HAP-1 (cell line): ENCODE measurements around the gene PLS1.
"Not testable (repeated sequence)": the region's sequence is repeated elsewhere in the genome, so short reads cannot be mapped to it uniquely, and the experiment has no call there.

ENCODE experiments used
- DNase-seq, 2 experiments: peaks; one replicate each; pipeline ENCODE4 v3.0.0-alpha.2; 2016 to 2020; ENCODE audit warnings: low spot score in 2 of 2
- H3K27me3 ChIP-seq: fragments of 250-450 bp; sonication (Bioruptor Pico); 2 replicates; pipeline ENCODE4 v1.5.1; 2020; ENCODE audit warnings: low read depth, mild to moderate bottlenecking, moderate library complexity
- H3K36me3 ChIP-seq: fragments of 250-450 bp; sonication (Bioruptor Pico); replicated peaks from 2 replicates; pipeline ENCODE4 v1.5.1; 2020; ENCODE audit warnings: mild to moderate bottlenecking
- H3K4me1 ChIP-seq: fragments of 250-450 bp; sonication (Bioruptor Pico); 2 replicates; pipeline ENCODE4 v1.5.1; 2020; ENCODE audit warnings: mild to moderate bottlenecking
- H3K4me3 ChIP-seq: fragments of 250-450 bp; sonication (Bioruptor Pico); 2 replicates; pipeline ENCODE4 v1.5.1; 2020; ENCODE audit warnings: mild to moderate bottlenecking, moderate library complexity
- H3K9me3 ChIP-seq: fragments of 250-450 bp; sonication (Bioruptor Pico); 2 replicates; pipeline ENCODE4 v1.5.1; 2020; ENCODE audit warnings: mild to moderate bottlenecking, moderate library complexity
- in situ Hi-C: fragments of 300-500 bp; cut with MboI; formaldehyde crosslinking; loops from 3 replicates; pipeline ENCODE4 v1.14.3; 2020; ENCODE audit warnings: low sequenced_read_pairs, inconsistent platforms, mixed read lengths

PLS1 gene

GRCh38 chr3:142578329-142579223 lies 17.6 kb upstream of the PLS1 start, which contains the start of gene ATR:
ATR (minus strand) TSS chr3:142578733; CDS start chr3:142578704, 29 bp downstream.
- H3K27me3 ChIP-seq = peaks cover 7% of the 10 kb centered on the region; the same call in 1 of the 2 replicates
- in situ Hi-C loops = no loop called here
- H3K4me1 ChIP-seq = peaks cover 26% of the 10 kb centered on the region
- no peaks in the 10 kb centered on the region for H3K9me3 ChIP-seq
- peak; percentile 90 to 98 for DNase-seq
- no peaks in the 10 kb centered on the region for H3K36me3 ChIP-seq
- peak within 1 kb of the TSS; percentile 81 for H3K4me3 ChIP-seq

GRCh38 chr3:142580061-142580423 lies 16.2 kb upstream of the PLS1 start:
- Histone ChIP-seq H3K4me1 (peaks cover 26% of the 10 kb centered on the region), H3K27me3 (peaks cover 7% of the 10 kb centered on the region; the same call in 1 of the 2 replicates), H3K36me3 (no peaks in the 10 kb centered on the region), H3K9me3 (no peaks in the 10 kb centered on the region), H3K4me3 (no peak overlapping the region)
- in situ Hi-C loops = no loop called here
- no peak for DNase-seq

- DNase-seq, H3K9me3 ChIP-seq, in situ Hi-C loops, H3K4me3 ChIP-seq, H3K27me3 ChIP-seq, H3K36me3 ChIP-seq: not testable (repeated sequence)
- peaks cover 20% of the 10 kb centered on the region for H3K4me1 ChIP-seq
Measured at GRCh38 chr3:142581070-142581469, 15.1 kb upstream of the PLS1 start.

GRCh38 chr3:142586803-142587406 lies 9.3 kb upstream of the PLS1 start:
- in situ Hi-C loops = loop anchor here (5.0 kb wide), 1 partner anchor 405 kb away; no protein-coding TSS in a partner anchor
- no peaks in the 10 kb centered on the region for H3K4me1 ChIP-seq
- H3K27me3 ChIP-seq = peaks cover 10% of the 10 kb centered on the region
- no peaks in the 10 kb centered on the region for H3K9me3 ChIP-seq
- no peak overlapping the region for H3K4me3 ChIP-seq
- H3K36me3 ChIP-seq = no peaks in the 10 kb centered on the region
- DNase-seq = peak; percentile 65 to 75

- H3K4me1 ChIP-seq = no peaks in the 10 kb centered on the region
- no peaks in the 10 kb centered on the region for H3K9me3 ChIP-seq
- no peaks in the 10 kb centered on the region for H3K36me3 ChIP-seq
- in situ Hi-C loops = loop anchor here (5.0 kb wide), 1 partner anchor 404 kb away; no protein-coding TSS in a partner anchor
- no peak overlapping the region for H3K4me3 ChIP-seq
- peaks cover 3% of the 10 kb centered on the region for H3K27me3 ChIP-seq
- no peak for DNase-seq
Measured at GRCh38 chr3:142588703-142589102, 7.5 kb upstream of the PLS1 start.

GRCh38 chr3:142592268-142592667 lies 3.9 kb upstream of the PLS1 start:
- DNase-seq, H3K4me3 ChIP-seq, H3K9me3 ChIP-seq, H3K36me3 ChIP-seq, H3K27me3 ChIP-seq, in situ Hi-C loops: not testable (repeated sequence)
- H3K4me1 ChIP-seq = peaks cover 12% of the 10 kb centered on the region

- in situ Hi-C loops = no loop called here
- Histone ChIP-seq H3K4me1 (peaks cover 15% of the 10 kb centered on the region), H3K36me3 (no peaks in the 10 kb centered on the region), H3K27me3 (no peaks in the 10 kb centered on the region), H3K4me3 (no peak overlapping the region), H3K9me3 (no peaks in the 10 kb centered on the region)
- no peak for DNase-seq
Measured at GRCh38 chr3:142595141-142595540, 1.1 kb upstream of the PLS1 start.

GRCh38 chr3:142595581-142595950 lies 627 bp upstream of the PLS1 start:
- H3K4me3 ChIP-seq = peak overlapping the region; percentile 79
- in situ Hi-C loops = no loop called here
- no peaks in the 10 kb centered on the region for H3K27me3 ChIP-seq
- H3K4me1 ChIP-seq = peaks cover 15% of the 10 kb centered on the region
- no peaks in the 10 kb centered on the region for H3K36me3 ChIP-seq
- H3K9me3 ChIP-seq = no peaks in the 10 kb centered on the region
- DNase-seq = peak; percentile 4 to 29

- Histone ChIP-seq H3K9me3 (no peaks in the 10 kb centered on the region), H3K36me3 (no peaks in the 10 kb centered on the region), H3K4me3 (peak overlapping the region; percentile 79), H3K4me1 (peaks cover 15% of the 10 kb centered on the region), H3K27me3 (no peaks in the 10 kb centered on the region)
- in situ Hi-C loops = no loop called here
- DNase-seq = no peak
Measured at GRCh38 chr3:142596726-142597088, 514 bp downstream of the PLS1 start.

- DNase-seq = no peak
- H3K36me3 ChIP-seq = no peaks in the 10 kb centered on the region
- H3K9me3 ChIP-seq = no peaks in the 10 kb centered on the region
- H3K4me1 ChIP-seq = peaks cover 15% of the 10 kb centered on the region
- H3K27me3 ChIP-seq = no peaks in the 10 kb centered on the region
- in situ Hi-C loops = no loop called here
- no peak overlapping the region for H3K4me3 ChIP-seq
Measured at GRCh38 chr3:142597906-142598305, 1.7 kb downstream of the PLS1 start.

GRCh38 chr3:142601713-142602112 lies 5.5 kb downstream of the PLS1 start:
- Histone ChIP-seq H3K27me3 (no peaks in the 10 kb centered on the region), H3K4me1 (peaks cover 7% of the 10 kb centered on the region), H3K36me3 (no peaks in the 10 kb centered on the region), H3K9me3 (no peaks in the 10 kb centered on the region), H3K4me3 (no peak overlapping the region)
- DNase-seq = no peak
- in situ Hi-C loops = no loop called here

- Histone ChIP-seq H3K36me3 (no peaks in the 10 kb centered on the region), H3K4me1 (no peaks in the 10 kb centered on the region), H3K9me3 (no peaks in the 10 kb centered on the region), H3K27me3 (no peaks in the 10 kb centered on the region), H3K4me3 (no peak overlapping the region)
- no peak for DNase-seq
- in situ Hi-C loops = no loop called here
Measured at GRCh38 chr3:142602619-142603385, 6.6 kb downstream of the PLS1 start.

- H3K4me1 ChIP-seq, H3K36me3 ChIP-seq, in situ Hi-C loops, H3K9me3 ChIP-seq, H3K4me3 ChIP-seq, DNase-seq, H3K27me3 ChIP-seq: not testable (repeated sequence)
Measured at GRCh38 chr3:142603386-142603705, 7.2 kb downstream of the PLS1 start.

- Histone ChIP-seq H3K27me3 (no peaks in the 10 kb centered on the region), H3K4me3 (no peak overlapping the region), H3K4me1 (no peaks in the 10 kb centered on the region), H3K9me3 (no peaks in the 10 kb centered on the region), H3K36me3 (no peaks in the 10 kb centered on the region)
- in situ Hi-C loops = no loop called here
- no peak for DNase-seq
Measured at GRCh38 chr3:142604940-142605339, 8.7 kb downstream of the PLS1 start.
